ENCODE results near the gene TCF4. TPM values are rescaled to one million over a fixed set of nuclear protein-coding genes. Genes with fewer than 3 reads are reported as not detected.

Gene TCF4
- total and polyA plus RNA-seq, 7 donors, result 8.6 to 68.9 (median 36.8) TPM

- intact Hi-C loops (cut with DNase I), result loop anchor here (2.0 to 10.0 kb wide), 5 partner anchors 180 to 1160 kb away; no protein-coding TSS in a partner anchor
- peaks cover 61% of the 10 kb centered on the region for H3K4me1 ChIP-seq
- no peak for TF ChIP-seq CTCF (IDR thresholded peaks at IDR 0.05)
- no peak overlapping the region for H3K27ac ChIP-seq
- H3K4me3 ChIP-seq, result no peak overlapping the region
- ATAC-seq (peak in 2 of 4 donors; percentile 41 to 50), DNase-seq (no peak)
- no peaks in the 10 kb centered on the region for H3K27me3 ChIP-seq (ENCODE audit: insufficient read depth in 3 of 3, low read length in 2 of 3)
- H3K9me3 ChIP-seq, result no peaks in the 10 kb centered on the region
- no peaks in the 10 kb centered on the region for H3K36me3 ChIP-seq (ENCODE audit: insufficient read depth in 1 of 2, low read depth in 1 of 2)
These were observed 173.5 kb downstream of the TCF4 start for GRCh38 chr18:55414475-55414874.

GRCh38 chr18:55413474-55413873 is 174.5 kb downstream of the TCF4 start:
- H3K27ac ChIP-seq, result no peak overlapping the region
- WGBS, 3 donors, result 88 to 96% (median 95%) methylated on average over 1 of the region's 1 CpG
- no peaks in the 10 kb centered on the region for H3K9me3 ChIP-seq
- H3K27me3 ChIP-seq (ENCODE audit: insufficient read depth in 3 of 3, low read length in 2 of 3), result no peaks in the 10 kb centered on the region
- no peak for TF ChIP-seq CTCF (IDR thresholded peaks at IDR 0.05)
- H3K4me1 ChIP-seq, result peaks cover 51% of the 10 kb centered on the region
- intact Hi-C loops (cut with DNase I), result loop anchor here (10.0 kb wide), 3 partner anchors 179 to 1161 kb away; no protein-coding TSS in a partner anchor
- no peak overlapping the region for H3K4me3 ChIP-seq
- no peak for DNase-seq
- no peaks in the 10 kb centered on the region for H3K36me3 ChIP-seq (ENCODE audit: insufficient read depth in 1 of 2, low read depth in 1 of 2)
- ATAC-seq, result no peak

GRCh38 chr18:55407774-55408535 is 180.0 kb downstream of the TCF4 start:
- DNase-seq (no peak), ATAC-seq (no peak)
- H3K27me3 ChIP-seq (ENCODE audit: insufficient read depth in 3 of 3, low read length in 2 of 3), result no peaks in the 10 kb centered on the region
- H3K27ac ChIP-seq, result no peak overlapping the region
- no peaks in the 10 kb centered on the region for H3K36me3 ChIP-seq (ENCODE audit: insufficient read depth in 1 of 2, low read depth in 1 of 2)
- peaks cover 25% of the 10 kb centered on the region for H3K4me1 ChIP-seq
- WGBS, 3 donors, result 64 to 88% (median 68%) methylated on average over 5 of the region's 5 CpGs
- no peaks in the 10 kb centered on the region for H3K9me3 ChIP-seq
- intact Hi-C loops (cut with DNase I), result loop anchor here in 1 of 2 donors (5.0 kb wide), 1 partner anchor 86 kb away; no protein-coding TSS in a partner anchor
- no peak for TF ChIP-seq CTCF (IDR thresholded peaks at IDR 0.05)
- peak overlapping the region; percentile 64 for H3K4me3 ChIP-seq

- 31 to 48% (median 32%) methylated on average over 10 of the region's 10 CpGs for WGBS, 3 donors
- H3K4me1 ChIP-seq, result peaks cover 25% of the 10 kb centered on the region
- peak overlapping the region; percentile 79 for H3K27ac ChIP-seq
- H3K36me3 ChIP-seq (ENCODE audit: insufficient read depth in 1 of 2, low read depth in 1 of 2), result no peaks in the 10 kb centered on the region
- H3K27me3 ChIP-seq (ENCODE audit: insufficient read depth in 3 of 3, low read length in 2 of 3), result no peaks in the 10 kb centered on the region
- ATAC-seq (peak in 1 of 4 donors; percentile 23), DNase-seq (no peak)
- intact Hi-C loops (cut with DNase I), result loop anchor here in 1 of 2 donors (5.0 kb wide), 1 partner anchor 85 kb away; no protein-coding TSS in a partner anchor
- H3K9me3 ChIP-seq, result no peaks in the 10 kb centered on the region
- no peak for TF ChIP-seq CTCF (IDR thresholded peaks at IDR 0.05)
- H3K4me3 ChIP-seq, result peak overlapping the region; percentile 64
These were observed 180.8 kb downstream of the TCF4 start for GRCh38 chr18:55407191-55407590.

Data from psoas muscle (tissue), 8 donors.